Memory B cell (primary cell): ENCODE measurements around the gene AOPEP.
"Not testable (repeated sequence)": the region's sequence is repeated elsewhere in the genome, so short reads cannot be mapped to it uniquely, and the experiment has no call there.

Source experiments
- ATAC-seq: fragments of 150-1000 bp; cut with Tn5 transposase; 2 replicates; pipeline ENCODE4 v1.10.0; 2021; ENCODE audit warnings: low read depth, mild to moderate bottlenecking, moderate library complexity
- DNase-seq, 2 donors: peaks; one replicate each; pipeline ENCODE4 v3.0.0; 2022; ENCODE audit warnings: low spot score in 2 of 2
- H3K27ac Mint-ChIP-seq: one replicate; pipeline ENCODE4 v1.8.0; 2022; ENCODE audit warnings: mild to moderate bottlenecking, moderate library complexity, mixed read lengths
- H3K27me3 Mint-ChIP-seq: one replicate; pipeline ENCODE4 v1.8.0; 2022; ENCODE audit warnings: mixed read lengths
- H3K36me3 Mint-ChIP-seq: one replicate; pipeline ENCODE4 v1.8.0; 2022; ENCODE audit warnings: mild to moderate bottlenecking, mixed read lengths
- H3K4me1 Mint-ChIP-seq: one replicate; pipeline ENCODE4 v1.8.0; 2022; ENCODE audit warnings: mixed read lengths
- H3K4me3 Mint-ChIP-seq: one replicate; pipeline ENCODE4 v1.8.0; 2022; ENCODE audit warnings: mild to moderate bottlenecking, moderate library complexity, mixed read lengths
- H3K9me3 Mint-ChIP-seq: one replicate; pipeline ENCODE4 v1.8.0; 2022; ENCODE audit warnings: mixed read lengths

The AOPEP gene

GRCh38 chr9:94868464-94868863 lies 142.0 kb downstream of the AOPEP start:
- no peak overlapping the region for H3K4me3 Mint-ChIP-seq
- H3K27me3 Mint-ChIP-seq, result no peaks in the 10 kb centered on the region
- DNase-seq (no peak), ATAC-seq (no peak)
- no peaks in the 10 kb centered on the region for H3K36me3 Mint-ChIP-seq
- H3K4me1 Mint-ChIP-seq, result peaks cover 8% of the 10 kb centered on the region
- no peaks in the 10 kb centered on the region for H3K9me3 Mint-ChIP-seq
- H3K27ac Mint-ChIP-seq, result no peak overlapping the region

GRCh38 chr9:94869415-94869843 lies 142.9 kb downstream of the AOPEP start:
- Mint-ChIP-seq H3K27me3 (no peaks in the 10 kb centered on the region), H3K36me3 (no peaks in the 10 kb centered on the region), H3K4me3 (no peak overlapping the region), H3K27ac (no peak overlapping the region), H3K9me3 (no peaks in the 10 kb centered on the region), H3K4me1 (no peaks in the 10 kb centered on the region)
- DNase-seq (no peak), ATAC-seq (no peak)

GRCh38 chr9:94870465-94870792 lies 143.9 kb downstream of the AOPEP start:
- H3K27ac Mint-ChIP-seq, result no peak overlapping the region
- no peak for DNase-seq
- H3K4me1 Mint-ChIP-seq, result no peaks in the 10 kb centered on the region
- H3K36me3 Mint-ChIP-seq, result no peaks in the 10 kb centered on the region
- ATAC-seq, result no peak
- no peak overlapping the region for H3K4me3 Mint-ChIP-seq
- H3K9me3 Mint-ChIP-seq, result no peaks in the 10 kb centered on the region
- H3K27me3 Mint-ChIP-seq, result no peaks in the 10 kb centered on the region

GRCh38 chr9:94870793-94871558 lies 144.5 kb downstream of the AOPEP start:
- no peak overlapping the region for H3K27ac Mint-ChIP-seq
- ATAC-seq (no peak), DNase-seq (no peak)
- H3K36me3 Mint-ChIP-seq, result no peaks in the 10 kb centered on the region
- peaks cover 3% of the 10 kb centered on the region for H3K4me1 Mint-ChIP-seq
- no peak overlapping the region for H3K4me3 Mint-ChIP-seq
- no peaks in the 10 kb centered on the region for H3K9me3 Mint-ChIP-seq
- H3K27me3 Mint-ChIP-seq, result no peaks in the 10 kb centered on the region

- no peak overlapping the region for H3K4me3 Mint-ChIP-seq
- DNase-seq, result no peak
- ATAC-seq, result no peak
- peaks cover 3% of the 10 kb centered on the region for H3K4me1 Mint-ChIP-seq
- H3K27me3 Mint-ChIP-seq, result no peaks in the 10 kb centered on the region
- H3K27ac Mint-ChIP-seq, result no peak overlapping the region
- H3K9me3 Mint-ChIP-seq, result no peaks in the 10 kb centered on the region
- H3K36me3 Mint-ChIP-seq, result no peaks in the 10 kb centered on the region
These were observed 145.8 kb downstream of the AOPEP start for GRCh38 chr9:94872083-94872833.

GRCh38 chr9:94872891-94873511 lies 146.5 kb downstream of the AOPEP start:
- DNase-seq (no peak), ATAC-seq (no peak)
- H3K36me3 Mint-ChIP-seq, result no peaks in the 10 kb centered on the region
- no peaks in the 10 kb centered on the region for H3K9me3 Mint-ChIP-seq
- no peak overlapping the region for H3K27ac Mint-ChIP-seq
- no peaks in the 10 kb centered on the region for H3K27me3 Mint-ChIP-seq
- H3K4me1 Mint-ChIP-seq, result peaks cover 3% of the 10 kb centered on the region
- H3K4me3 Mint-ChIP-seq, result no peak overlapping the region

- no peak for DNase-seq
- Mint-ChIP-seq H3K9me3 (no peaks in the 10 kb centered on the region), H3K4me1 (peaks cover 3% of the 10 kb centered on the region), H3K36me3 (peaks cover 2% of the 10 kb centered on the region), H3K27ac (no peak overlapping the region), H3K4me3 (no peak overlapping the region), H3K27me3 (no peaks in the 10 kb centered on the region)
- no peak for ATAC-seq
These were observed 147.8 kb downstream of the AOPEP start for GRCh38 chr9:94874316-94874715.

- Mint-ChIP-seq H3K4me1 (peaks cover 3% of the 10 kb centered on the region), H3K27ac (no peak overlapping the region), H3K4me3 (no peak overlapping the region), H3K9me3 (no peaks in the 10 kb centered on the region), H3K27me3 (no peaks in the 10 kb centered on the region), H3K36me3 (peaks cover 2% of the 10 kb centered on the region)
- ATAC-seq, result peak; percentile 85
- no peak for DNase-seq
These were observed 149.0 kb downstream of the AOPEP start for GRCh38 chr9:94875300-94876020.

GRCh38 chr9:94878804-94879203 lies 152.3 kb downstream of the AOPEP start:
- not testable (repeated sequence) for H3K9me3 Mint-ChIP-seq, H3K27me3 Mint-ChIP-seq, ATAC-seq, DNase-seq, H3K36me3 Mint-ChIP-seq, H3K4me3 Mint-ChIP-seq, H3K27ac Mint-ChIP-seq
- H3K4me1 Mint-ChIP-seq, result peaks cover 12% of the 10 kb centered on the region

GRCh38 chr9:94879230-94879629 lies 152.7 kb downstream of the AOPEP start:
- H3K36me3 Mint-ChIP-seq, result peaks cover 3% of the 10 kb centered on the region
- H3K27me3 Mint-ChIP-seq, result no peaks in the 10 kb centered on the region
- H3K27ac Mint-ChIP-seq, result no peak overlapping the region
- DNase-seq (no peak), ATAC-seq (no peak)
- peaks cover 12% of the 10 kb centered on the region for H3K4me1 Mint-ChIP-seq
- H3K9me3 Mint-ChIP-seq, result no peaks in the 10 kb centered on the region
- no peak overlapping the region for H3K4me3 Mint-ChIP-seq

GRCh38 chr9:94881023-94881422 lies 154.5 kb downstream of the AOPEP start:
- Mint-ChIP-seq H3K9me3 (no peaks in the 10 kb centered on the region), H3K4me3 (no peak overlapping the region), H3K27me3 (no peaks in the 10 kb centered on the region), H3K4me1 (peaks cover 9% of the 10 kb centered on the region), H3K27ac (no peak overlapping the region), H3K36me3 (peaks cover 3% of the 10 kb centered on the region)
- DNase-seq, result no peak
- no peak for ATAC-seq

- peaks cover 9% of the 10 kb centered on the region for H3K4me1 Mint-ChIP-seq
- no peaks in the 10 kb centered on the region for H3K27me3 Mint-ChIP-seq
- peaks cover 3% of the 10 kb centered on the region for H3K36me3 Mint-ChIP-seq
- ATAC-seq (no peak), DNase-seq (no peak)
- peak overlapping the region; percentile 79 for H3K27ac Mint-ChIP-seq
- no peak overlapping the region for H3K4me3 Mint-ChIP-seq
- H3K9me3 Mint-ChIP-seq, result no peaks in the 10 kb centered on the region
These were observed 155.0 kb downstream of the AOPEP start for GRCh38 chr9:94881454-94881853.

GRCh38 chr9:94881940-94882339 lies 155.4 kb downstream of the AOPEP start:
- no peaks in the 10 kb centered on the region for H3K27me3 Mint-ChIP-seq
- H3K27ac Mint-ChIP-seq, result peak overlapping the region; percentile 79
- peaks cover 9% of the 10 kb centered on the region for H3K4me1 Mint-ChIP-seq
- no peaks in the 10 kb centered on the region for H3K9me3 Mint-ChIP-seq
- no peak overlapping the region for H3K4me3 Mint-ChIP-seq
- peaks cover 3% of the 10 kb centered on the region for H3K36me3 Mint-ChIP-seq
- DNase-seq (peak in 1 of 2 donors; percentile 26), ATAC-seq (peak; percentile 92)
